HCT116 (cell line): ENCODE results near the gene ZNF473.

Source experiments
- EZH2 ChIP-seq: fragments of 200-600 bp; sonication (generic); IDR thresholded peaks from 2 replicates; pipeline ENCODE4 v1.6.1; 2017; ENCODE audit warnings: antibody characterized with exemption, mixed run types
- EZH2phosphoT487 ChIP-seq: fragments of 200-600 bp; IDR thresholded peaks from 2 replicates; pipeline ENCODE4 v1.6.1; 2018; ENCODE audit warnings: antibody characterized with exemption, borderline replicate concordance
- SIN3A ChIP-seq: IDR thresholded peaks from 2 replicates; pipeline ENCODE4 v1.6.1; 2012; ENCODE audit warnings: low read depth
- TCF7L2 ChIP-seq: IDR thresholded peaks from 2 replicates; pipeline ENCODE4 v1.7.0; 2011; ENCODE audit warnings: borderline replicate concordance, inconsistent platforms; ENCODE audit not compliant: insufficient read depth, insufficient read length; ENCODE audit errors: extremely low read depth
- YY1 ChIP-seq: IDR thresholded peaks from 2 replicates; pipeline ENCODE4 v1.6.1; 2011; ENCODE audit warnings: low read length, low read depth, moderate library complexity, mild to moderate bottlenecking; ENCODE audit not compliant: insufficient replicate concordance; ENCODE audit errors: extremely low read depth
- ZBTB33 ChIP-seq: IDR thresholded peaks from 2 replicates; pipeline ENCODE4 v1.6.1; 2011; ENCODE audit warnings: mild to moderate bottlenecking, low read length, moderate library complexity; ENCODE audit not compliant: insufficient replicate concordance; ENCODE audit errors: extremely low read depth
- ZFX ChIP-seq: fragments of 450-650 bp; IDR thresholded peaks from 2 replicates; pipeline ENCODE4 v1.6.1; 2017
- ZNF274 ChIP-seq: fragments of 200-500 bp; sonication (Bioruptor generic); IDR thresholded peaks from 2 replicates; pipeline ENCODE4 v1.6.1; 2014; ENCODE audit warnings: mild to moderate bottlenecking, low read depth, low read length, inconsistent platforms
- TF ChIP-seq, protein P1 (sequence below), 3 experiments: fragments of 200-600 bp in 1 of 3; sonication (generic) in 1 of 3; IDR thresholded peaks in 2 of 3; conservative IDR thresholded peaks in 1 of 3; 2 replicates each; pipeline ENCODE4 v1.5.1; 2012 to 2017; ENCODE audit warnings: low read depth in 2 of 3, low read length in 2 of 3, antibody characterized with exemption in 1 of 3, borderline replicate concordance in 1 of 3, control low read depth in 1 of 3, mild to moderate bottlenecking in 1 of 3, mixed read lengths in 1 of 3, mixed run types in 1 of 3, moderate library complexity in 1 of 3; ENCODE audit not compliant: insufficient read depth in 1 of 3

DNA sequence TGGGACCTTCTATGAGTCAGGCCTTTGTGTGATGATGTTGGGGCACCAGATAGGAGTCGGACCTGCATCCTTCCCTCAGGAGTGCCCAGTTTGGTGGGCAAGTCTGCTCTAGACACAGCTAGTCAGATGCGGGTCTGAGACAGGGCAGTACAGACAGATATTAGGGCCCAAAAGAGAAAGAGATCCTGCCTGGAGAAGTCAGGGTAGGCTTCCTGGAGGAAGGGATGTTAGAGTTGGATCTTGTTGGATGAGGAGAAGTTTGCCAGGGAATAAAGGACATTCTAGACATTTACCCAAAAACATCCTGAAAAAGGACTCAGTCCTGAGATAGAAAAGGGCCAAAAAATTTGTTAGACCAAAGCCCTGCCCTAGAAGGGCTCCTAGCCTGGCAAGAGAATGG, 17.9 kb upstream of the ZNF473 start:
- TF ChIP-seq, protein P1, sequence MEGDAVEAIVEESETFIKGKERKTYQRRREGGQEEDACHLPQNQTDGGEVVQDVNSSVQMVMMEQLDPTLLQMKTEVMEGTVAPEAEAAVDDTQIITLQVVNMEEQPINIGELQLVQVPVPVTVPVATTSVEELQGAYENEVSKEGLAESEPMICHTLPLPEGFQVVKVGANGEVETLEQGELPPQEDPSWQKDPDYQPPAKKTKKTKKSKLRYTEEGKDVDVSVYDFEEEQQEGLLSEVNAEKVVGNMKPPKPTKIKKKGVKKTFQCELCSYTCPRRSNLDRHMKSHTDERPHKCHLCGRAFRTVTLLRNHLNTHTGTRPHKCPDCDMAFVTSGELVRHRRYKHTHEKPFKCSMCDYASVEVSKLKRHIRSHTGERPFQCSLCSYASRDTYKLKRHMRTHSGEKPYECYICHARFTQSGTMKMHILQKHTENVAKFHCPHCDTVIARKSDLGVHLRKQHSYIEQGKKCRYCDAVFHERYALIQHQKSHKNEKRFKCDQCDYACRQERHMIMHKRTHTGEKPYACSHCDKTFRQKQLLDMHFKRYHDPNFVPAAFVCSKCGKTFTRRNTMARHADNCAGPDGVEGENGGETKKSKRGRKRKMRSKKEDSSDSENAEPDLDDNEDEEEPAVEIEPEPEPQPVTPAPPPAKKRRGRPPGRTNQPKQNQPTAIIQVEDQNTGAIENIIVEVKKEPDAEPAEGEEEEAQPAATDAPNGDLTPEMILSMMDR (IDR thresholded peaks at IDR 0.05 in 2 of 3, conservative IDR thresholded peaks at IDR 0.05 in 1 of 3; ENCODE audit: borderline replicate concordance in 1 of 3, insufficient read depth in 1 of 3, low read depth in 2 of 3, low read length in 2 of 3), result no peak
- no peak for TF ChIP-seq SIN3A
- no peak for TF ChIP-seq ZFX
- TF ChIP-seq ZBTB33, result no peak
- TF ChIP-seq TCF7L2, result no peak
- no peak for TF ChIP-seq ZNF274
- no peak for TF ChIP-seq YY1
- no peak for TF ChIP-seq EZH2
- TF ChIP-seq EZH2phosphoT487, result no peak
